HepG2 (cell line): ENCODE measurements around the gene LDAH. TPM values are rescaled to one million over a fixed set of nuclear protein-coding genes. Genes with fewer than 3 reads are reported as not detected.
A peak's percentile ranks its signal among the peaks of the same experiment; 100 is the strongest.

Experiments used
- ATF3 ChIP-seq: sonication (generic); formaldehyde crosslinking; IDR thresholded peaks from 2 replicates; pipeline ENCODE4 v1.4.0; 2020; ENCODE audit warnings: missing genetic modification reagents
- ATM ChIP-seq: fragments of 450-650 bp; IDR thresholded peaks from 2 replicates; pipeline ENCODE4 v1.7.1; 2017; ENCODE audit warnings: mild to moderate bottlenecking, borderline replicate concordance
- BORCS8-MEF2B ChIP-seq: sonication (generic); formaldehyde crosslinking; IDR thresholded peaks from 2 replicates; pipeline ENCODE4 v1.8.0; 2022; ENCODE audit warnings: mild to moderate bottlenecking, missing genetic modification reagents
- CAMTA2 ChIP-seq: sonication (generic); formaldehyde crosslinking; IDR thresholded peaks from 2 replicates; pipeline ENCODE4 v1.4.0; 2020; ENCODE audit warnings: mild to moderate bottlenecking, missing genetic modification reagents, borderline replicate concordance
- ELF4 ChIP-seq: sonication (generic); formaldehyde crosslinking; IDR thresholded peaks from 2 replicates; pipeline ENCODE4 v1.5.0; 2020; ENCODE audit warnings: missing genetic modification reagents, mild to moderate bottlenecking, moderate library complexity, borderline replicate concordance
- FOXK2 ChIP-seq: fragments of 450-650 bp; IDR thresholded peaks from 2 replicates; pipeline ENCODE4 v1.6.1; 2016
- JUND ChIP-seq: sonication (generic); formaldehyde crosslinking; IDR thresholded peaks from 2 replicates; pipeline ENCODE4 v1.8.0; 2022; ENCODE audit warnings: mild to moderate bottlenecking, missing genetic modification reagents
- KMT2A ChIP-seq: sonication (generic); formaldehyde crosslinking; IDR thresholded peaks from 2 replicates; pipeline ENCODE4 v1.4.0; 2020; ENCODE audit warnings: missing genetic modification reagents
- MEIS1 ChIP-seq: sonication (generic); formaldehyde crosslinking; IDR thresholded peaks from 2 replicates; pipeline ENCODE4 v1.9.0; 2021; ENCODE audit warnings: mild to moderate bottlenecking, missing genetic modification reagents, moderate library complexity, borderline replicate concordance
- MIXL1 ChIP-seq: IDR thresholded peaks from 2 replicates; pipeline ENCODE4 v1.6.1; 2016
- MXI1 ChIP-seq: IDR thresholded peaks from 3 replicates; pipeline ENCODE4 v1.6.1; 2012; ENCODE audit warnings: low read depth, low read length, inconsistent platforms, borderline replicate concordance
- NR2C2 ChIP-seq: sonication (generic); formaldehyde crosslinking; IDR thresholded peaks from 2 replicates; pipeline ENCODE4 v1.4.0; 2020; ENCODE audit warnings: missing genetic modification reagents, mild to moderate bottlenecking, moderate library complexity, borderline replicate concordance
- RBAK ChIP-seq: sonication (generic); formaldehyde crosslinking; IDR thresholded peaks from 2 replicates; pipeline ENCODE4 v1.5.1; 2020; ENCODE audit warnings: mild to moderate bottlenecking, missing genetic modification reagents
- SALL1 ChIP-seq: sonication (generic); formaldehyde crosslinking; IDR thresholded peaks from 2 replicates; pipeline ENCODE4 v1.8.0; 2022; ENCODE audit warnings: mild to moderate bottlenecking, missing genetic modification reagents
- SP140L ChIP-seq: sonication (generic); formaldehyde crosslinking; IDR thresholded peaks from 2 replicates; pipeline ENCODE4 v1.4.0; 2020; ENCODE audit warnings: missing genetic modification reagents, borderline replicate concordance
- TOE1 ChIP-seq: sonication (generic); formaldehyde crosslinking; IDR thresholded peaks from 2 replicates; pipeline ENCODE4 v1.4.0; 2020; ENCODE audit warnings: mild to moderate bottlenecking, missing genetic modification reagents
- TRIM22 ChIP-seq: fragments of 450-650 bp; IDR thresholded peaks from 2 replicates; pipeline ENCODE4 v1.6.1; 2017
- ZNF224 ChIP-seq: sonication (generic); formaldehyde crosslinking; IDR thresholded peaks from 2 replicates; pipeline ENCODE4 v1.5.0; 2020; ENCODE audit warnings: mild to moderate bottlenecking, missing genetic modification reagents
- ZNF24 ChIP-seq: fragments of 450-650 bp; IDR thresholded peaks from 2 replicates; pipeline ENCODE4 v1.6.1; 2017; ENCODE audit warnings: antibody characterized with exemption, mild to moderate bottlenecking
- ZNF276 ChIP-seq: sonication (generic); formaldehyde crosslinking; IDR thresholded peaks from 2 replicates; pipeline ENCODE4 v1.4.0; 2020; ENCODE audit warnings: mild to moderate bottlenecking, low read depth, missing genetic modification reagents
- ZNF30 ChIP-seq: sonication (generic); formaldehyde crosslinking; IDR thresholded peaks from 2 replicates; pipeline ENCODE4 v1.5.0; 2020; ENCODE audit warnings: mild to moderate bottlenecking, missing genetic modification reagents
- ZNF574 ChIP-seq: sonication (generic); formaldehyde crosslinking; IDR thresholded peaks from 2 replicates; pipeline ENCODE4 v1.4.0; 2020; ENCODE audit warnings: missing genetic modification reagents
- ZNF598 ChIP-seq: sonication (generic); formaldehyde crosslinking; IDR thresholded peaks from 2 replicates; pipeline ENCODE4 v1.5.1; 2020; ENCODE audit warnings: mild to moderate bottlenecking, missing genetic modification reagents, borderline replicate concordance
- ZNF75D ChIP-seq: sonication (generic); formaldehyde crosslinking; IDR thresholded peaks from 2 replicates; pipeline ENCODE4 v1.8.1; 2023; ENCODE audit warnings: missing genetic modification reagents, mild to moderate bottlenecking, borderline replicate concordance
- ZNF775 ChIP-seq: sonication (generic); formaldehyde crosslinking; IDR thresholded peaks from 2 replicates; pipeline ENCODE4 v1.4.0; 2020; ENCODE audit warnings: missing genetic modification reagents, mild to moderate bottlenecking, moderate library complexity, borderline replicate concordance
- polyA plus RNA-seq, 8 experiments: library from polyadenylated mRNA; depleted of rRNA in 3 of 8; stranded (reverse) in 7 of 8; unstranded in 1 of 8; fragments of >200 nt; fragmentation: Illumina TruSeq in 4 of 8; extraction: Trizol in 4 of 8; gene quantifications; 2 replicates each; pipeline versions ENCODE4 v1.2.1 to v1.2.3, GENCODE V29; 2011 to 2016; ENCODE audit warnings: low read depth in 4 of 8, missing spikeins in 1 of 8, mixed read lengths in 1 of 8; ENCODE audit not compliant: insufficient read depth in 1 of 8
- total RNA-seq, 5 experiments: library from RNA; depleted of rRNA; stranded (reverse); fragments of >200 nt; fragmentation: Illumina TruSeq; extraction: Trizol; gene quantifications; 2 replicates each; pipeline ENCODE4 v1.2.3, GENCODE V29; 2016; ENCODE audit warnings: low read depth in 1 of 5

Gene LDAH
- total and polyA plus RNA-seq, 2 of the 13 experiments (the other 11 are each of a cell fraction or from before 2014, with no cell fraction given) = 28.8 to 46.2 TPM

- TF ChIP-seq CAMTA2 = no peak
- TF ChIP-seq BORCS8-MEF2B (CRISPR knock-in tag) = 0 out of 2 replicates have a peak, but pooled peaks have one; percentile 36
- peak; percentile 64; the same call in 1 of the 2 replicates for TF ChIP-seq KMT2A (CRISPR knock-in tag)
- TF ChIP-seq ZNF24 = no peak
- no peak for TF ChIP-seq FOXK2
- TF ChIP-seq SP140L = no peak
- peak; percentile 48 for TF ChIP-seq SALL1 (CRISPR knock-in tag)
- no peak for TF ChIP-seq MXI1
- no peak for TF ChIP-seq ZNF276 (CRISPR knock-in tag)
- no peak for TF ChIP-seq MEIS1 (CRISPR knock-in tag)
- 0 out of 2 replicates have a peak, but pooled peaks have one; percentile 37 for TF ChIP-seq ATF3 (CRISPR knock-in tag)
- no peak for TF ChIP-seq ELF4
- no peak for TF ChIP-seq JUND (CRISPR knock-in tag)
- TF ChIP-seq TRIM22 = no peak
- no peak for TF ChIP-seq ZNF224 (CRISPR knock-in tag)
- peak; percentile 20; the same call in 1 of the 2 replicates for TF ChIP-seq ZNF574 (CRISPR knock-in tag)
- TF ChIP-seq MIXL1 (CRISPR knock-in tag) = no peak
- TF ChIP-seq ZNF598 (CRISPR knock-in tag) = no peak
- TF ChIP-seq ATM = no peak
- TF ChIP-seq ZNF30 (CRISPR knock-in tag) = no peak
- TF ChIP-seq RBAK = peak; percentile 1; the same call in 1 of the 2 replicates
- no peak for TF ChIP-seq NR2C2 (CRISPR knock-in tag)
- no peak for TF ChIP-seq ZNF775 (CRISPR knock-in tag)
- no peak for TF ChIP-seq TOE1 (CRISPR knock-in tag)
- no peak for TF ChIP-seq ZNF75D (CRISPR knock-in tag)
Observed at GRCh38 chr2:20642055-20642971, 180.6 kb downstream of the LDAH start (continued).
